MM.1S (cell line): ENCODE results near the gene SZT2.

ENCODE experiments used
- DNase-seq: peaks from one replicate; pipeline ENCODE4 v3.0.0-alpha.2; 2015
- H2AFZ ChIP-seq: fragments of 300-600 bp; sonication (generic); 2 replicates; pipeline ENCODE4 v1.6.0; 2016; ENCODE audit warnings: antibody characterized with exemption, low read length
- H3F3A ChIP-seq: fragments of 300-600 bp; sonication (generic); 2 replicates; pipeline ENCODE4 v1.6.1; 2016; ENCODE audit warnings: mild to moderate bottlenecking, antibody characterized with exemption, low read length, moderate library complexity, mixed read lengths; ENCODE audit not compliant: insufficient read depth
- H3K27ac ChIP-seq: fragments of 300-600 bp; sonication (generic); 2 replicates; pipeline ENCODE4 v1.5.1; 2016; ENCODE audit warnings: mild to moderate bottlenecking, low read length
- H3K27me3 ChIP-seq: fragments of 300-600 bp; sonication (generic); replicated peaks from 2 replicates; pipeline ENCODE4 v1.6.0; 2016; ENCODE audit warnings: low read length; ENCODE audit not compliant: insufficient read depth
- H3K36me3 ChIP-seq: fragments of 300-600 bp; sonication (generic); replicated peaks from 2 replicates; pipeline ENCODE4 v1.6.1; 2016; ENCODE audit warnings: mild to moderate bottlenecking, low read length, mixed read lengths; ENCODE audit not compliant: insufficient read depth
- H3K4me1 ChIP-seq: fragments of 300-600 bp; sonication (generic); 2 replicates; pipeline ENCODE4 v1.6.1; 2016; ENCODE audit warnings: low read length, mixed read lengths
- H3K4me2 ChIP-seq: fragments of 300-600 bp; sonication (generic); 2 replicates; pipeline ENCODE4 v1.6.0; 2016; ENCODE audit warnings: low read depth, low read length
- H3K4me3 ChIP-seq: fragments of 300-600 bp; sonication (generic); 2 replicates; pipeline ENCODE4 v1.5.1; 2016; ENCODE audit warnings: low read length, mixed read lengths
- H3K79me2 ChIP-seq: fragments of 300-600 bp; sonication (generic); 2 replicates; pipeline ENCODE4 v1.6.1; 2016; ENCODE audit warnings: mixed run types, low read length, mixed read lengths
- H3K9ac ChIP-seq: fragments of 300-600 bp; sonication (generic); 2 replicates; pipeline ENCODE4 v1.6.1; 2016; ENCODE audit warnings: low read length, mixed read lengths
- H3K9me2 ChIP-seq: fragments of 300-600 bp; sonication (generic); replicated peaks from 2 replicates; pipeline ENCODE4 v1.6.1; 2016; ENCODE audit warnings: mild to moderate bottlenecking, low read length, mixed read lengths; ENCODE audit not compliant: insufficient read depth
- H3K9me3 ChIP-seq: fragments of 300-600 bp; sonication (generic); replicated peaks from 2 replicates; pipeline ENCODE4 v1.6.1; 2016; ENCODE audit warnings: mild to moderate bottlenecking, low read length, mixed read lengths; ENCODE audit not compliant: insufficient read depth
- H4K20me1 ChIP-seq: fragments of 300-600 bp; sonication (generic); 2 replicates; pipeline ENCODE4 v1.6.1; 2016; ENCODE audit warnings: mild to moderate bottlenecking, low read length, moderate library complexity, mixed read lengths; ENCODE audit not compliant: insufficient read depth
- CTCF ChIP-seq: fragments of 300-600 bp; sonication (generic); IDR thresholded peaks from 2 replicates; pipeline ENCODE4 v1.5.1; 2016; ENCODE audit warnings: antibody characterized with exemption, low read length, mixed read lengths
- EZH2 ChIP-seq: fragments of 300-600 bp; sonication (generic); optimal IDR thresholded peaks from 2 replicates; pipeline ENCODE3; 2017; ENCODE audit warnings: low read depth, mild to moderate bottlenecking, antibody characterized with exemption, low read length, mixed read lengths
- EZH2phosphoT487 ChIP-seq: fragments of 300-600 bp; sonication (generic); IDR thresholded peaks from 2 replicates; pipeline ENCODE4 v1.6.1; 2018; ENCODE audit warnings: antibody characterized with exemption, low read length

SZT2 gene

GRCh38 chr1:43358746-43359693 lies 30.7 kb upstream of the SZT2 start, which contains the start of gene CDC20:
CDC20 (plus strand) TSS chr1:43358981; CDS start chr1:43359216, 235 bp downstream.
- no peaks in the 10 kb centered on the region for H3K9me3 ChIP-seq
- peaks cover 9% of the 10 kb centered on the region for H3K36me3 ChIP-seq
- peaks cover 34% of the 10 kb centered on the region for H3K79me2 ChIP-seq
- peaks cover 34% of the 10 kb centered on the region for H3F3A ChIP-seq
- H2AFZ ChIP-seq: peak within 1 kb of the TSS; percentile 98
- H3K4me3 ChIP-seq: peak within 1 kb of the TSS; percentile 89
- DNase-seq: peak; percentile 99
- peaks cover 18% of the 10 kb centered on the region for H3K4me1 ChIP-seq
- no peaks in the 10 kb centered on the region for H3K9me2 ChIP-seq
- peak within 1 kb of the TSS; percentile 92 for H3K4me2 ChIP-seq
- H3K9ac ChIP-seq: peak within 1 kb of the TSS; percentile 87
- TF ChIP-seq EZH2 (no peak), EZH2phosphoT487 (no peak), CTCF (no peak)
- H4K20me1 ChIP-seq: no peaks in the 10 kb centered on the region
- no peaks in the 10 kb centered on the region for H3K27me3 ChIP-seq
- H3K27ac ChIP-seq: peak within 1 kb of the TSS; percentile 76; the same call in 1 of the 2 replicates

GRCh38 chr1:43359696-43360095 lies 30.0 kb upstream of the SZT2 start:
- H3K36me3 ChIP-seq: peaks cover 9% of the 10 kb centered on the region
- H3K4me3 ChIP-seq: peak overlapping the region; percentile 89
- H3K27ac ChIP-seq: no peak overlapping the region
- peak overlapping the region; percentile 86 for H3K4me2 ChIP-seq
- peaks cover 36% of the 10 kb centered on the region for H3K79me2 ChIP-seq
- H3K4me1 ChIP-seq: peaks cover 18% of the 10 kb centered on the region
- DNase-seq: no peak
- peak overlapping the region; percentile 71; the same call in 1 of the 2 replicates for H3K9ac ChIP-seq
- H4K20me1 ChIP-seq: no peaks in the 10 kb centered on the region
- H2AFZ ChIP-seq: no peak overlapping the region
- no peaks in the 10 kb centered on the region for H3K9me3 ChIP-seq
- peaks cover 40% of the 10 kb centered on the region for H3F3A ChIP-seq
- H3K27me3 ChIP-seq: no peaks in the 10 kb centered on the region
- H3K9me2 ChIP-seq: no peaks in the 10 kb centered on the region
- no peak for TF ChIP-seq EZH2phosphoT487
- no peak for TF ChIP-seq EZH2
- no peak for TF ChIP-seq CTCF

- Histone ChIP-seq H3K79me2 (peaks cover 44% of the 10 kb centered on the region), H3K9me2 (no peaks in the 10 kb centered on the region), H3K27ac (no peak overlapping the region), H3K4me3 (peak overlapping the region; percentile 89), H3K4me2 (peak overlapping the region; percentile 86), H3F3A (peaks cover 45% of the 10 kb centered on the region), H2AFZ (no peak overlapping the region), H3K9ac (peak overlapping the region; percentile 71; the same call in 1 of the 2 replicates), H3K9me3 (no peaks in the 10 kb centered on the region), H4K20me1 (no peaks in the 10 kb centered on the region), H3K27me3 (no peaks in the 10 kb centered on the region), H3K36me3 (peaks cover 9% of the 10 kb centered on the region), H3K4me1 (peaks cover 18% of the 10 kb centered on the region)
- TF ChIP-seq EZH2phosphoT487 (no peak), CTCF (no peak), EZH2 (no peak)
- no peak for DNase-seq
Observed at GRCh38 chr1:43360616-43361015, 29.1 kb upstream of the SZT2 start.
